ENCODE measurements around the gene TMEM127. TPM values are rescaled to one million over a fixed set of nuclear protein-coding genes. Genes with fewer than 3 reads are reported as not detected.

TMEM127 gene
- total and polyA plus RNA-seq, 3 donors from 2014 or later: 25.0 to 32.1 (median 29.2) TPM

- H3K4me3 ChIP-seq: no peak overlapping the region
- WGBS, 2 donors: 64 to 79% methylated on average over 6 to 7 of the region's 7 CpGs
- peaks cover 4% of the 10 kb centered on the region for H3K36me3 ChIP-seq (ENCODE audit: low read depth, missing control alignments)
- H3K27me3 ChIP-seq: no peaks in the 10 kb centered on the region
- peak overlapping the region in 1 of 2 donors; percentile 47 for H3K27ac ChIP-seq
- DNase-seq: no peak
- TF ChIP-seq, protein P1, sequence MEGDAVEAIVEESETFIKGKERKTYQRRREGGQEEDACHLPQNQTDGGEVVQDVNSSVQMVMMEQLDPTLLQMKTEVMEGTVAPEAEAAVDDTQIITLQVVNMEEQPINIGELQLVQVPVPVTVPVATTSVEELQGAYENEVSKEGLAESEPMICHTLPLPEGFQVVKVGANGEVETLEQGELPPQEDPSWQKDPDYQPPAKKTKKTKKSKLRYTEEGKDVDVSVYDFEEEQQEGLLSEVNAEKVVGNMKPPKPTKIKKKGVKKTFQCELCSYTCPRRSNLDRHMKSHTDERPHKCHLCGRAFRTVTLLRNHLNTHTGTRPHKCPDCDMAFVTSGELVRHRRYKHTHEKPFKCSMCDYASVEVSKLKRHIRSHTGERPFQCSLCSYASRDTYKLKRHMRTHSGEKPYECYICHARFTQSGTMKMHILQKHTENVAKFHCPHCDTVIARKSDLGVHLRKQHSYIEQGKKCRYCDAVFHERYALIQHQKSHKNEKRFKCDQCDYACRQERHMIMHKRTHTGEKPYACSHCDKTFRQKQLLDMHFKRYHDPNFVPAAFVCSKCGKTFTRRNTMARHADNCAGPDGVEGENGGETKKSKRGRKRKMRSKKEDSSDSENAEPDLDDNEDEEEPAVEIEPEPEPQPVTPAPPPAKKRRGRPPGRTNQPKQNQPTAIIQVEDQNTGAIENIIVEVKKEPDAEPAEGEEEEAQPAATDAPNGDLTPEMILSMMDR (IDR thresholded peaks at IDR 0.05): no peak
- TF ChIP-seq POLR2A (IDR thresholded peaks at IDR 0.05): no peak
- intact Hi-C loops (cut with DNase I; ENCODE audit: low total_unique reads): no loop called here
- peaks cover 8% of the 10 kb centered on the region for H3K4me1 ChIP-seq
- H3K9me3 ChIP-seq: no peaks in the 10 kb centered on the region
These were observed 8.7 kb upstream of the TMEM127 start for GRCh38 chr2:96274355-96275056.

GRCh38 chr2:96273763-96274162 lies 8.0 kb upstream of the TMEM127 start:
- intact Hi-C loops (cut with DNase I; ENCODE audit: low total_unique reads): no loop called here
- Histone ChIP-seq H3K27me3 (no peaks in the 10 kb centered on the region), H3K27ac (peak overlapping the region in 1 of 2 donors; percentile 47), H3K4me1 (peaks cover 8% of the 10 kb centered on the region), H3K9me3 (no peaks in the 10 kb centered on the region), H3K36me3 (ENCODE audit: low read depth, missing control alignments) (peaks cover 4% of the 10 kb centered on the region), H3K4me3 (no peak overlapping the region)
- TF ChIP-seq POLR2A (IDR thresholded peaks at IDR 0.05): no peak
- TF ChIP-seq, protein P1 (IDR thresholded peaks at IDR 0.05): no peak
- peak; percentile 38 for DNase-seq
- WGBS, 2 donors: 50 to 57% methylated on average over 3 of the region's 3 CpGs

DNA sequence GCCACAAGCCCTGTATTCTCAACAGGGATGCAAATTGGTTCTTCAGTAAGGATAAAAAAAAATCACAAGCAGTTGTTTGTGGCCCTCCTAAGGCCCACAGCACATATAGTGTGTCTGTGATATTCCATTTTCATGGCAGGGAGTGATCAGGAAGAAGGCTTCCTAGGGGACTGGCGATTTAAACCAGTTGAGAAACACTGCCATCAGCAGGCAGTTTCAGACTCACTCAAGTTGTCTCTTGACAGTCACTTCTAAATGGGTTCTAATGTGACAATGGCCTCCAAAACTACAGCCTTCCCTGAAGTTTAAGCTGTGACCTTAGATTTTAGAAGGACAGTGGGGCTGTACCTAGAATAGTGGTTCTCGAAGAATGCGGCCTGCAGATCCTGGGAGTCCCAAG lies 6.2 kb upstream of the TMEM127 start:
- no peak for TF ChIP-seq POLR2A (IDR thresholded peaks at IDR 0.05)
- TF ChIP-seq, protein P1 (IDR thresholded peaks at IDR 0.05): no peak
- Histone ChIP-seq H3K36me3 (ENCODE audit: low read depth, missing control alignments) (peaks cover 4% of the 10 kb centered on the region), H3K4me3 (no peak overlapping the region), H3K27ac (no peak overlapping the region), H3K9me3 (no peaks in the 10 kb centered on the region), H3K4me1 (peaks cover 14% of the 10 kb centered on the region), H3K27me3 (no peaks in the 10 kb centered on the region)
- intact Hi-C loops (cut with DNase I; ENCODE audit: low total_unique reads): no loop called here
- DNase-seq: no peak
- WGBS, 2 donors: 79 to 92% methylated on average over 3 of the region's 3 CpGs

DNA sequence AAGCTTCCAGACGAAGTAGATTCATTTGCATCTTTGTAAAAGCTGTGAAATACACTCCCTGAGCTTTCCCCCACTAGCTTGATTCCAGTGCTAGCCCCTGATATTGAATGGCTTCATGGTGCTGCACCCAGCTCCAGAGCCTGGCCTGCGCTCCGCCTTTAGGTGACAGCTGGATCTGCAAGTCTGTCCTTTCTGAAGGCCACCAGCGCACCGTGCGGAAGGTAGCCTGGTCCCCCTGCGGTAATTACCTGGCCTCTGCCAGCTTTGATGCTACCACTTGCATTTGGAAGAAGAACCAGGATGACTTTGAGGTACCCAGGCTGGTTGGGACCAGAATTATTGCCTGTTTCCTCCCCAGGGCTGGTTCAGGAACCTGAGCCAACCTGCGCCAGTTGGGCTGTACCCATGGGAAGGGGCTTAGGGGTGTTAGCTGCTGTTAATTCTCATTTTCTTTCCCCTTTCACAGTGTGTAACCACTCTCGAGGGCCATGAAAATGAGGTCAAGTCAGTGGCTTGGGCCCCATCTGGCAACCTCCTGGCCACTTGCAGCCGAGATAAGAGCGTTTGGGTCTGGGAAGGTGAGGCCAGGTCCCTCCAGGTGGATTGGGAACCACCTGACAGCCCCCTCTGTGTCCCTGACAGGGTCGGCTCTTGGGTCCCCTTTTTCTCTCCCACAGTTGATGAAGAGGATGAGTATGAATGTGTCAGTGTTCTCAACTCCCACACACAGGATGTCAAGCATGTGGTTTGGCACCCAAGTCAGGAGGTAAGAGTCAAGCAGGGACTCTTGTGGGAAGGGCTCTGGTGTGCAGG lies 1.6 kb upstream of the TMEM127 start:
- no peaks in the 10 kb centered on the region for H3K9me3 ChIP-seq
- peaks cover 24% of the 10 kb centered on the region for H3K4me1 ChIP-seq
- H3K27ac ChIP-seq: peak overlapping the region in 1 of 2 donors; percentile 24
- intact Hi-C loops (cut with DNase I; ENCODE audit: low total_unique reads): no loop called here
- no peak for DNase-seq
- no peaks in the 10 kb centered on the region for H3K36me3 ChIP-seq (ENCODE audit: low read depth, missing control alignments)
- H3K27me3 ChIP-seq: no peaks in the 10 kb centered on the region
- WGBS, 2 donors: 52 to 62% methylated on average over 12 of the region's 12 CpGs
- TF ChIP-seq POLR2A (IDR thresholded peaks at IDR 0.05): no peak
- TF ChIP-seq, protein P1 (IDR thresholded peaks at IDR 0.05): no peak
- peak overlapping the region in 1 of 2 donors; percentile 77 for H3K4me3 ChIP-seq
